Stimulated activated CD4-positive, alpha-beta T cell treated with anti-CD3 and anti-CD28 coated beads, Interleukin-1b, Interleukin-23, amount 100 ng/mL, for 24 hours (primary cell): ENCODE data around the gene CCDC148.
"Not testable (repeated sequence)": the region's sequence is repeated elsewhere in the genome, so short reads cannot be mapped to it uniquely, and the experiment has no call there.

Experiments
- DNase-seq, 4 experiments: peaks; one replicate each; pipeline ENCODE4 v3.0.0-alpha.2; 2020; ENCODE audit warnings: low read depth in 4 of 4, low spot score in 1 of 4

Gene CCDC148

DNA sequence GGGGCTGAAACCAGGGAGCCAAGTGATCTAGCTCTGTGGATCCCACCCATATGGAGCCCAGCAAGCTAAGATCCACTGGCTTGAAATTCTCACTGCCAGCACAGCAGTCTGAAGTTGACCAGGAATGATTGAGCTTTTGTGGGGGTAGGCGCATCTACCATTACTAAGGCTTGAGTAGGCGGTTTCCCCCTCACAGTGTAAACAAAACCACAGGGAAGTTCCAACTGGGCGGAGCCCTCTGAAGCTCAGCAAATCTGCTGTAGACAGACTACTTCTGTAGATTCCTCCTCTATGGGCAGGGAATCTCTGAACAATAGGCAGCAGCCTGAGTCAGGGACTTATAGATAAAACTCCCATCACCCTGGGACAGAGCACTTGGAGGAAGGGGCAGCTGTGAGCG lies 96.7 kb downstream of the CCDC148 start:
- no peak for DNase-seq

GRCh38 chr2:158357699-158358098 lies 98.9 kb downstream of the CCDC148 start:
- no peak for DNase-seq

DNA sequence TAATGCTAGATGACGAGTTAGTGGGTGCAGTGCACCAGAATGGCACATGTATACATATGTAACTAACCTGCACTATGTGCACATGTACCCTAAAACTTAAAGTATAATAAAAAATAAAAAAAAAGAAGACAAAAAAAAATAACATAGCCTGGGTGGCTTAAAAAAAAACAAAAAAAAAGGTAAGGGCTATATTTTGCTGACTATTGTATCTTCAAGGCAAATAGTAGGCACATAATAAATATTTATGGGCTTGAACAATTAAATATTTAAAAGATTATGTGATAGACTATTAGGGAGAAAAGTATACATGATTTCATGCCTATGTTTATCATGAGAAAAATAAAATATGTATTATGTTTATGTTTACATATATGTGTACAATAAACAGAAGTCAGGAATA lies 99.4 kb downstream of the CCDC148 start:
- DNase-seq = no peak

DNA sequence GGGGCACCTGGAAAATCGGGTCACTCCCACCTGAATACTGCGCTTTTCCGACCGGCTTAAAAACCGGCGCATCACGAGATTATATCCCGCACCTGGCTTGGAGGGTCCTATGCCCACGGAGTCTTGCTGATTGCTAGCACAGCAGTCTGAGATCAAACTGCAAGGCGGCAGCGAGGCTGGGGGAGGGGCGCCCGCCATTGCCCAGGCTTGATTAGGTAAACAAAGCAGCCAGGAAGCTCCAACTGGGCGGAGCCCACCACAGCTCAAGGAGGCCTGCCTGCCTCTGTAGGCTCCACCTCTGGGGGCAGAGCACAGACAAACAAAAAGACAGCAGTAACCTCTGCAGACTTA lies 105.1 kb downstream of the CCDC148 start:
- DNase-seq = not testable (repeated sequence)

DNA sequence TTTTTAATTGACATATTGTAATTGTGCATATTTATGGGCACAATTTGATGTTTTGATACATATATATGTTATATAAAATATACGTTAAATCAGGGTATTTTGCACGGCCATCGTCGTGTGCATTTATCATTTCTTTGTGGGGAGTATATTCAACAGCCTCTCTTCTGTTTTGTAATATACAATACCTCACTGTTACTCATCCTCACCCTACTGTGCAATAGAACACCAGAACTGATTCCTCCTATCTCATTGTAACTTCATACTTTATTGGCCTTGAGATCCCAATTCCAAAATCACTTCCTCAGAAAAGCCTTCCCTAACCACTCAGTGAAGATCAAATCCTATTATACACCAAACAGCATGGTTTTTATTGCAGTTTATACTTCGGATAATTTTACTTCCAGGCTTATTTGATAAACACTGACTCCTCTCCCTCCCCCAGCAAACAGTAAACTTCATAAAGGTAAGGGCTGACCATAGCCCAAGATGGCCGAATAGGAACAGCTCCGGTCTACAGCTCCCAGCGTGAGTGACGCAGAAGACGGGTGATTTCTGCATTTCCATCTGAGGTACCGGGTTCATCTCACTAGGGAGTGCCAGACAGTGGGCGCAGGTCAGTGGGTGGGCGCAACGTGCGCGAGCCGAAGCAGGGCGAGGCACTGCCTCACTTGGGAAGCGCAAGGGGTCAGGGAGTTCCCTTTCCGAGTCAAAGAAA lies 105.6 kb downstream of the CCDC148 start:
- not testable (repeated sequence) for DNase-seq

- DNase-seq = no peak
These were observed 110.5 kb downstream of the CCDC148 start for GRCh38 chr2:158346032-158346431.

DNA sequence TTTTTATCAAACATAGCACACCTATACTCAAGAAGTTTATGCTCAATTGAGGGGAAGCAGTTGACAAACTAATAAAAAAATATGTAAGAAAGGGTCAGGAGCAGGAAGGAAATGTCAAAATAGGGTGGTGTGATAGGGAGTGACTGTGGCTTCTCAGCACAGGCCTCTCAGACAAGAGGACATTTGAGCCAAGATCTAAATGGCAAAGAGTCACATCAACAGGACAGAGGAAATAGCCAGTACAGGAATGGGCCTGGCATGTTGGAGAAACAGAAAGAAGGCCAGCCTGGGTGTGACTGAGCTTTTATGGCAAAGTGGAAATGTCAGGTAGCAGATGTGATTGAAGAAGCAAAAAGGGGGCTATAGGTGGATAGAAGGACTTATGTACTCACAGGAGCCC lies 117.0 kb downstream of the CCDC148 start:
- no peak for DNase-seq

DNA sequence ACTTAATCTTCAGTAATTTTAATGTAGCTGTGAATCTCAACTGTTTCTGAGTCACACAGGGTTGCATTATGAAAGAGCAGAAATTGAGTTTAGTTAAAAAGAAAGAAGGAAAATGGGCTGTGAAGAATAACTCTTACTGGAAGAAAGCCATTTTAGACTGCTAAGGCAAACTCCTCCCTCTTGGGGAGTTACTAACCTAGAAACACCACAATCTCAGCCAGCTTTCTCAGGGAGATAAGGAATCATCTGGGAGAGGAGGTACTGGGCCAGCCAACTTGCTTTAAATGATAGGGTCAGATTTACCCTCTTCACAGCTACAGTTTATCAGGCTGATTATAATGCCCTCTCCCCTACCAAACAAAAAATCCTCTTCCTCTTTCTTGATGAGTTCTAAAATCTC lies 119.5 kb downstream of the CCDC148 start:
- DNase-seq = no peak

DNA sequence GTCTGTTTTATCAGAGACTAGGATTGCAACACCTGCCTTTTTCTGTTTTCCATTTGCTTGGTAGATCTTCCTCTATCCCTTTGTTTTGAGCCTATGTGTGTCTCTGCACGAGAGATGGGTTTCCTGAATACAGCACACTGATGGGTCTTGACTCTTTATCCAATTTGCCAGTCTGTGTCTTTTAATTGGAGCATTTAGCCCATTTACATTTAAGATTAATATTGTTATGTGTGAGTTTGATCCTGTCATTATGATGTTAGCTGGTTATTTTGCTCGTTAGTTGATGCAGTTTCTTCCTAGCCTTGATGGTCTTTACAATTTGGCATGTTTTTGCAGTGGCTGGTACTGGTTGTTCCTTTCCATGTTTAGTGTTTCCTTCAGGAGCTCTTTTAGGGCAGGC lies 124.8 kb downstream of the CCDC148 start:
- not testable (repeated sequence) for DNase-seq

DNA sequence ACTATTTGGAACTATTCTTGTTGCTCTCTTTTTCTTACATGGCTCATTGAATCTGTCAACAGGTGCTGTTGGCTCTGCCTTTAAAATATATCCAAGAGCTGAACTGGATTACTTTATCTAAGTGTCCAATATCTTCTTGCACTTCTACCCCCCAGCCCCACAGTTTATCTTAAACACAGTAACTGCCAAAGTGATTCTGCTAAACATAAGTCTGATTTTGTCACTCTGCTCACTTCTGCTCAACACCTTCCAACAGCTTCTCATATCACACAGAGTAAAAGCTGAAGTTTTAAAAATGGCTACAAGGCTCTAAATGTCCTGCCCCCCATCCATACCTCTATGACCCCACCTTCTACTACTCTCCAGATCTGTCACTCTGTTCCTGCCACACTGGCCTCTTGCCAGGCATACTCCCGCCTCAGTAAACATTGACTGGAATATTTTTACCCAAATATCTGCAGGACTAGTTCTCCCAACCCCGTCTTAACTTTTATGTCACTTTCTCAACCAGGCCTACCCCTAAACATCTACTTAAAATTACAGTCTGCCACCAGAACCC lies 130.7 kb downstream of the CCDC148 start:
- DNase-seq = no peak

DNA sequence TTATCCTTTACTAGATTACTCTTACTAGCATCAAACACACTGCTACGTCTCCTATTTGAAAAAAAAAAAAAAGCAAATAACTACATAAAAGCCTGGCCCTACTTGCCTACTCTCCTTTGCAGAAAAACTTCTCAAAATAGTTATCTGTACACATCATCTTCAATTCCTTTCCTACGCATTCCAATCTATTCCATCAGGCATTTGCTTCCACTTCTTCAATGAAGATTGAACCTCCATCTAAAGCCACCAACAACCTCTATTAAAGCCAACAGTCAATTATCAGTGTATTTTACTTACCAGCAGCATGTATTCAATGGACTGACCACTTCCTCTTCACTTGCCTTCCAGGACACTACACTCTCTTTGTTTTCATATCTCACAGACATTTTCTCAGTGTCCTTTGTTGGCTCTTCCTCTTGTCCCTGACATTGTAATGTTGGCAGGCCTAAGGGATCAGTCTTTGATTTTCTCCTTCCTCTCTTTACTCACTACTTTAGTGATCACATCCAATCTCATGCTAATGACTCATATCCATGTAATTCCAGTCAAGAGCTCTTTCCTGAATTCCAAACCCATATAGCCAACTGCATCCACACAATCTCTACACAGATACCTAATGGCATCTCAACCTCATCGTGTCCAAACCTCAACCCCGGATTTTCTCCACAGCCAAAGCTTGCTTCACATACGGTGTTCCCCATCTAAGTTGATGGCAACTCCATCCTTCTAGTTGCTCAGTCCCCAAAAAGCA lies 131.3 kb downstream of the CCDC148 start:
- no peak for DNase-seq

DNA sequence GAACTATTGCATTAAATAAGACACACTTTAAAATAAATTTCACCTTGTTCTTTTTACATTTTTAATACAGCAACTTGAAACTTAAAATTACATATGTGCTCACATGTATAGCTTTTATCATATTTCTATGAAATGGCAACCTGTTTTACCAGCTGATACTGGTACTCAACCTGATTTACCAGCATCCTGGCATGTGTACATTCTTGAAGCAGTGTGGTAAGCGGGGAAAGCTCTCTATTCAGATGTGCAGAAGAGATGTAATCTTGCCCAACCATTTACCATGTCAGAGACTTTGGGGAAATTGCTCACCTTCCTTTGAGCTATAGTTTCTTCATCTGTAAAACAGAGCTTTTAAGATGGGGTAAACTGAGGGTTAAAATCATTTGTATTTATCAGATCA lies 133.2 kb downstream of the CCDC148 start:
- DNase-seq = no peak

- DNase-seq = no peak
These were observed 135.3 kb downstream of the CCDC148 start for GRCh38 chr2:158321264-158321663.

- no peak for DNase-seq
These were observed 137.3 kb downstream of the CCDC148 start for GRCh38 chr2:158319269-158319668.

DNA sequence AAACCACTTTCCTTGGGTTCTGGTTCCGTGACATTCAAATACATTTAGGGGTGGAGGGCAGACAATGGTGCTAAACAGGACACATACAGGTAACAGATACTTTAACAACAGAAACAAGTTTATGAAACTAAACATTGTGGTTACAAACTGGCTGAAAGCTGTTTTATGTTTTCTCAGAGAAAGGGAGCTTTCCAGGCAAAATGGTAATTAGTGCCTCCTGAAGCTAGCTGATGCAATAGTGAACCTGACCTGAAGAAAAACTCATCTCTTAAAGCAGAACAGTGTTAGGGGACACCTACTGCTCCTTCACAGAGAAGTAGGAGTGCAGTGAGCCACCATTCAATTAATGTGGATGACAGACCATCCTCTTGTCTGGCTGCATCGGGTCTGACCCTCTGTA lies 138.9 kb downstream of the CCDC148 start:
- DNase-seq = no peak

DNA sequence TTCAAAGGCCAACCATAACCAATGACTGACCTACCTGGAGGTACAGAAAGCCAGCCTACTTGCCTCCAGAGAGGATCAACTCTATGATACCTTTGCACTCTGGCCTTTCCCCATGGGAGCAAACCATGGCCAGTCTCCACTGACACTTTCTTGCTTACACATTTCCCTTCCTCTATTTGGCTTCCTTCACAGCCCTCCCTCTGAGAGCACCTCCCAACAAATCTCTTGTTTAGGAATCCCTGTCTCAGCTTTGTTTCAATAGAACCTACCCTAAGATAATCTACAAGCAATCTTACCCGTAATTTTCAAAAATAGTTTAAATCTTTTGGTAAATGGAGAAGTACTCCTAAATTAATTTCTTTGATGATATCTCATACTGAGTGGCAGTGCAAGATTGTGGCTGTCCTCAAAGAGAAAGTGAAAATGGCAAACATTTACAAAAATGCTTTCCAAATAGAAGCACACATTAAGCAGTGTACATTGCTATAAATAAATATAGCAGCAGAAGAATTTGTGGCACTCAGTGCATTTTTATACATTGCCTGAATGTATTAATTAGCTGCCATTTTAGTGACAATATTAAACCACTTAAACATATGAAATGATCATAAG lies 140.6 kb downstream of the CCDC148 start:
- DNase-seq = no peak

DNA sequence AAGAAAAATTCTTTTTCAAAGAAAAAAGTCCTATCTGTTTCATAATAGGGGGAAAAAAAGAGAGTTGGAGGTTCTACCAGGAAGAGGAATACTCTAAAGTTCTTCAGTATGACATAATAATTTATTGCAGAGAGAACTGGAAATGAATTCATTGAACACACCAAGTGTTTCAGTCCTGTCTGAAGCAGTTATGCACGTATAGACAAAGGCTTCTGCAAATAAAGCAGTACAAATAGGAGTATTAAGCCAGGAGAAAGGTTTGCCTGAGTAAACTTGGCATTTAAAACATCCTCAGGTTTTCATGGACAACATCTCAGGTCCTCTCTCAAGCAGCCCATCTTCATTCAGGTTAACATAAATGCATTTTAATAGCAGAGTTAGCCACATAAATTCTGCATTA lies 141.6 kb downstream of the CCDC148 start:
- DNase-seq = no peak

GRCh38 chr2:158313734-158314133 lies 142.8 kb downstream of the CCDC148 start:
- DNase-seq = no peak

DNA sequence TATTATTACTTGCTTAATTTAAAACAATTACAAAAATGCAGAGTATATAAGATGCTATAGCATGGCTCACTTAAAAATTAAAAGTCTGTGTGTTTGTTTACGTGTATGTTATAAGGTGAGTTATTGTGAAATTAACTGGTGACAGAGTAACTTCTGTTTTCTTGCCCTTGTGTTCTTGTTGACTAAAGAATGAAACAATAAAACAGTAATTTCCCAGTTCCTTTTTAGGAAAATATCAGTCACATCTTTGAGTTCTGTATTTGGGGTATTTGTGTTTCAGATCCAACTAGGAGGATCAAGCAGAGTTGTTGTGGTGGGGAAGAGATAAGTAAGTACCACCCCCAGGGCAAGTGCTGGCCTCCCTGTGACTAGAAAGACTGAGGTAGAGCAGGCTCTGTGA lies 143.6 kb downstream of the CCDC148 start:
- DNase-seq = no peak

DNA sequence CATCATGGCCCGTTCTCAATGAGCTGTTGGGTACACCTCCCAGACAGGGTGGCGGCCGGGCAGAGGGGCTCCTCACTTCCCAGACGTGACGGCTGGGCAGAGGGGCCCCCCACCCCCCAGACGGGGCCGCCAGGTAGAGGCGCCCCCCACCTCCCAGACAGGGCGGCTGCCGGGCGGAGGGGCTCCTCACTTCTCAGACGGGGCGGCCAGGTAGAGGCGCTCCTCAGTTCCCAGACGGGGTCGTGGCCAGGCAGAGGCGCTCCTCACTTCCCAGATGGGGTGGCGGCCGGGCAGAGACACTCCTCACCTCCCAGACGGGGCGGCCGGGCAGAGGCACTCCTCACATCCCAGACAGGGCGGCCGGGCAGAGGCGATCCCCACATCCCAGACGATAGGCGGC lies 146.1 kb downstream of the CCDC148 start:
- not testable (repeated sequence) for DNase-seq

- no peak for DNase-seq
These were observed 151.1 kb downstream of the CCDC148 start for GRCh38 chr2:158305501-158305900.

DNA sequence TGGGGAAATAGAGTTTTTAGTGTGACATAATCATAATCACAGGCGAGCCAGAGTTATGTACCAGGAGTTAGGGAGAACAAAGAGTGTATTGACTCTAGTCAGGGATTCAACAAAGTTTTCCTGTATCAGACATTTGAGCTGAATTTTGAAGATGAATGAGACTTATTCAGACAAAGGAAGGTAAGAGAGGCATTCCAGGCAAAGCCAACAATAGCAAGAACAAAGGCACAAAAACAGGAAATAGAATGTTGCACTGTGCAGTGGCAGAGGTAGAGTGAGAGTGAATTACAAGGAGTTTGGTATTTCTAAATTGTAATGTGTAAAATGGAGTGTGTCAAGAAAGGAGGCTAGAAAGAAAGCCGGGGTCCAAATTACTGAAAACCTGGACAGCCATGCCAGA lies 156.2 kb downstream of the CCDC148 start:
- DNase-seq = no peak
